HuH-7.5 (cell line): ENCODE results near the gene CERS6.
"Not testable (repeated sequence)": the region's sequence is repeated elsewhere in the genome, so short reads cannot be mapped to it uniquely, and the experiment has no call there.

Experiments used
- DNase-seq: peaks from one replicate; pipeline ENCODE4 v3.0.0; 2011; ENCODE audit warnings: low spot score

The CERS6 gene

GRCh38 chr2:168773719-168774521 lies 317.8 kb downstream of the CERS6 start:
- DNase-seq: peak; percentile 39

GRCh38 chr2:168775837-168776236 lies 319.8 kb downstream of the CERS6 start:
- DNase-seq: no peak

- DNase-seq: peak; percentile 33
Observed at GRCh38 chr2:168780669-168781071, 324.6 kb downstream of the CERS6 start.

GRCh38 chr2:168781191-168781817 lies 325.2 kb downstream of the CERS6 start:
- DNase-seq: no peak

- DNase-seq: no peak
Observed at GRCh38 chr2:168782271-168782670, 326.2 kb downstream of the CERS6 start.

- DNase-seq: no peak
Observed at GRCh38 chr2:168784993-168785392, 328.9 kb downstream of the CERS6 start.

GRCh38 chr2:168787098-168787781 lies 331.2 kb downstream of the CERS6 start:
- DNase-seq: no peak

GRCh38 chr2:168787782-168788376 lies 331.8 kb downstream of the CERS6 start:
- DNase-seq: no peak

GRCh38 chr2:168789776-168790175 lies 333.7 kb downstream of the CERS6 start:
- no peak for DNase-seq

- DNase-seq: no peak
Observed at GRCh38 chr2:168790226-168790902, 334.3 kb downstream of the CERS6 start.

- DNase-seq: not testable (repeated sequence)
Observed at GRCh38 chr2:168791140-168791539, 335.1 kb downstream of the CERS6 start.

GRCh38 chr2:168793596-168793995 lies 337.5 kb downstream of the CERS6 start:
- DNase-seq: no peak

- no peak for DNase-seq
Observed at GRCh38 chr2:168794968-168795367, 338.9 kb downstream of the CERS6 start.

- no peak for DNase-seq
Observed at GRCh38 chr2:168796090-168796577, 340.1 kb downstream of the CERS6 start.

GRCh38 chr2:168796583-168797285 lies 340.7 kb downstream of the CERS6 start:
- no peak for DNase-seq

GRCh38 chr2:168797286-168797655 lies 341.2 kb downstream of the CERS6 start:
- DNase-seq: no peak

- no peak for DNase-seq
Observed at GRCh38 chr2:168798076-168798887, 342.2 kb downstream of the CERS6 start.

- no peak for DNase-seq
Observed at GRCh38 chr2:168798888-168799410, 342.9 kb downstream of the CERS6 start.

GRCh38 chr2:168801471-168801870 lies 345.4 kb downstream of the CERS6 start:
- DNase-seq: no peak
